ENCODE measurements around the gene ZBTB11.
"Not testable (repeated sequence)": the region's sequence is repeated elsewhere in the genome, so short reads cannot be mapped to it uniquely, and the experiment has no call there.

ZBTB11 gene

GRCh38 chr3:101615525-101615924, 61.4 kb downstream of the ZBTB11 start:
- no peak for DNase-seq (ENCODE audit: low read depth)

GRCh38 chr3:101613014-101613413, 63.9 kb downstream of the ZBTB11 start:
- DNase-seq (ENCODE audit: low read depth): not testable (repeated sequence)

GRCh38 chr3:101611023-101611422, 65.9 kb downstream of the ZBTB11 start:
- DNase-seq (ENCODE audit: low read depth): no peak

- not testable (repeated sequence) for DNase-seq (ENCODE audit: low read depth)
Observed at GRCh38 chr3:101605398-101605797, 71.5 kb downstream of the ZBTB11 start.

GRCh38 chr3:101603184-101603583, 73.7 kb downstream of the ZBTB11 start:
- DNase-seq (ENCODE audit: low read depth): no peak

GRCh38 chr3:101602731-101603130, 74.2 kb downstream of the ZBTB11 start:
- DNase-seq (ENCODE audit: low read depth): no peak
